WTC11 (cell line): ENCODE measurements around the gene SDK2.

Source experiments
- ESRRA ChIP-seq: sonication (generic); formaldehyde crosslinking; IDR thresholded peaks from 2 replicates; pipeline ENCODE4 v1.8.1; 2022; ENCODE audit warnings: mild to moderate bottlenecking, missing genetic modification reagents, borderline replicate concordance
- IRF2 ChIP-seq: sonication (generic); formaldehyde crosslinking; IDR thresholded peaks from 2 replicates; pipeline ENCODE4 v1.8.0; 2022; ENCODE audit warnings: low read depth, missing genetic modification reagents, borderline replicate concordance
- PRRX2 ChIP-seq: fragments of 250-450 bp; sonication (Bioruptor Pico); IDR thresholded peaks from 2 replicates; pipeline ENCODE4 v1.8.0; 2021; ENCODE audit warnings: mild to moderate bottlenecking
- SMAD3 ChIP-seq: sonication (generic); formaldehyde crosslinking; IDR thresholded peaks from 2 replicates; pipeline ENCODE4 v1.8.0; 2022; ENCODE audit warnings: missing genetic modification reagents, mild to moderate bottlenecking, borderline replicate concordance
- TCF7 ChIP-seq: sonication (generic); formaldehyde crosslinking; IDR thresholded peaks from 2 replicates; pipeline ENCODE4 v1.8.0; 2022; ENCODE audit warnings: mild to moderate bottlenecking, low read depth, missing genetic modification reagents, moderate library complexity
- TEAD4 ChIP-seq: sonication (generic); formaldehyde crosslinking; IDR thresholded peaks from 2 replicates; pipeline ENCODE4 v1.8.0; 2022; ENCODE audit warnings: mild to moderate bottlenecking, missing genetic modification reagents
- TP53 ChIP-seq: sonication (generic); formaldehyde crosslinking; IDR thresholded peaks from 2 replicates; pipeline ENCODE4 v1.8.1; 2023; ENCODE audit warnings: mild to moderate bottlenecking, missing genetic modification reagents
- ZBTB21 ChIP-seq: sonication (generic); formaldehyde crosslinking; IDR thresholded peaks from 2 replicates; pipeline ENCODE4 v1.8.1; 2023; ENCODE audit warnings: mild to moderate bottlenecking, missing genetic modification reagents, borderline replicate concordance
- ZNF416 ChIP-seq: fragments of 250-450 bp; sonication (Bioruptor Pico); IDR thresholded peaks from 2 replicates; pipeline ENCODE4 v1.9.0; 2021; ENCODE audit warnings: mild to moderate bottlenecking, inconsistent platforms
- TF ChIP-seq, protein P1 (sequence below): fragments of 200-600 bp; IDR thresholded peaks from 2 replicates; pipeline ENCODE4 v1.8.0; 2022; ENCODE audit warnings: antibody characterized with exemption
- TF ChIP-seq, protein P2 (sequence below): sonication (generic); formaldehyde crosslinking; IDR thresholded peaks from 2 replicates; pipeline ENCODE4 v1.8.0; 2022; ENCODE audit warnings: mild to moderate bottlenecking, missing genetic modification reagents
- TF ChIP-seq, protein P3 (sequence below): sonication (generic); formaldehyde crosslinking; IDR thresholded peaks from 2 replicates; pipeline ENCODE4 v1.8.1; 2023; ENCODE audit warnings: mild to moderate bottlenecking, missing genetic modification reagents, moderate library complexity
- TF ChIP-seq, protein P4 (sequence below): sonication (generic); formaldehyde crosslinking; IDR thresholded peaks from 2 replicates; pipeline ENCODE4 v1.8.1; 2023; ENCODE audit warnings: mild to moderate bottlenecking, missing genetic modification reagents

DNA sequence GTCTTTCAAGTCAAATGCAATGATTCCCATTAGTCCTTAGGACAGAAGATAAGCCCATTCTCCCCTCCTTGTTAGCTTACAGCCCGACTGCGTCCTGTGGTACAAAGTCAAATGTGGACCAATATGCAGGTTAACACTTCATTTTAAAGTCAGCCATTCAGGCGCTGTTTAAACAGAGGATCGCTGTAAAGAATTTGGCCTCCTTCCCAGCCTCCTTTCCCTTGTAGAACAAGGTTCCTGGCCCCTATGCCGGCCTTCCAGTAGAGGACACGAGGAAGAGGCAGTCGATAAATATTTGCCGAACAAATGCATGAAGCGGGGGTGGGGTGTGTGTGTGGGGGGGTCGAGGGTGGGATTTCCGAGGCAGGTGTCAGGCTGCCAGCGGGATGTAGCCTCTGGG is 4.3 kb downstream of the SDK2 start:
- TF ChIP-seq ZNF416 (CRISPR knock-in tag) (no peak), ZBTB21 (CRISPR knock-in tag) (no peak), PRRX2 (CRISPR knock-in tag) (no peak), TP53 (no peak), TCF7 (no peak), TEAD4 (CRISPR knock-in tag) (no peak), ESRRA (CRISPR knock-in tag) (no peak), IRF2 (CRISPR knock-in tag) (no peak), SMAD3 (no peak)
- TF ChIP-seq, protein P1, sequence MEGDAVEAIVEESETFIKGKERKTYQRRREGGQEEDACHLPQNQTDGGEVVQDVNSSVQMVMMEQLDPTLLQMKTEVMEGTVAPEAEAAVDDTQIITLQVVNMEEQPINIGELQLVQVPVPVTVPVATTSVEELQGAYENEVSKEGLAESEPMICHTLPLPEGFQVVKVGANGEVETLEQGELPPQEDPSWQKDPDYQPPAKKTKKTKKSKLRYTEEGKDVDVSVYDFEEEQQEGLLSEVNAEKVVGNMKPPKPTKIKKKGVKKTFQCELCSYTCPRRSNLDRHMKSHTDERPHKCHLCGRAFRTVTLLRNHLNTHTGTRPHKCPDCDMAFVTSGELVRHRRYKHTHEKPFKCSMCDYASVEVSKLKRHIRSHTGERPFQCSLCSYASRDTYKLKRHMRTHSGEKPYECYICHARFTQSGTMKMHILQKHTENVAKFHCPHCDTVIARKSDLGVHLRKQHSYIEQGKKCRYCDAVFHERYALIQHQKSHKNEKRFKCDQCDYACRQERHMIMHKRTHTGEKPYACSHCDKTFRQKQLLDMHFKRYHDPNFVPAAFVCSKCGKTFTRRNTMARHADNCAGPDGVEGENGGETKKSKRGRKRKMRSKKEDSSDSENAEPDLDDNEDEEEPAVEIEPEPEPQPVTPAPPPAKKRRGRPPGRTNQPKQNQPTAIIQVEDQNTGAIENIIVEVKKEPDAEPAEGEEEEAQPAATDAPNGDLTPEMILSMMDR: no peak
- TF ChIP-seq, protein P2, sequence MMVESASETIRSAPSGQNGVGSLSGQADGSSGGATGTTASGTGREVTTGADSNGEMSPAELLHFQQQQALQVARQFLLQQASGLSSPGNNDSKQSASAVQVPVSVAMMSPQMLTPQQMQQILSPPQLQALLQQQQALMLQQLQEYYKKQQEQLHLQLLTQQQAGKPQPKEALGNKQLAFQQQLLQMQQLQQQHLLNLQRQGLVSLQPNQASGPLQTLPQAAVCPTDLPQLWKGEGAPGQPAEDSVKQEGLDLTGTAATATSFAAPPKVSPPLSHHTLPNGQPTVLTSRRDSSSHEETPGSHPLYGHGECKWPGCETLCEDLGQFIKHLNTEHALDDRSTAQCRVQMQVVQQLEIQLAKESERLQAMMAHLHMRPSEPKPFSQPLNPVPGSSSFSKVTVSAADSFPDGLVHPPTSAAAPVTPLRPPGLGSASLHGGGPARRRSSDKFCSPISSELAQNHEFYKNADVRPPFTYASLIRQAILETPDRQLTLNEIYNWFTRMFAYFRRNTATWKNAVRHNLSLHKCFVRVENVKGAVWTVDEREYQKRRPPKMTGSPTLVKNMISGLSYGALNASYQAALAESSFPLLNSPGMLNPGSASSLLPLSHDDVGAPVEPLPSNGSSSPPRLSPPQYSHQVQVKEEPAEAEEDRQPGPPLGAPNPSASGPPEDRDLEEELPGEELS (CRISPR knock-in tag): no peak
- TF ChIP-seq, protein P3, sequence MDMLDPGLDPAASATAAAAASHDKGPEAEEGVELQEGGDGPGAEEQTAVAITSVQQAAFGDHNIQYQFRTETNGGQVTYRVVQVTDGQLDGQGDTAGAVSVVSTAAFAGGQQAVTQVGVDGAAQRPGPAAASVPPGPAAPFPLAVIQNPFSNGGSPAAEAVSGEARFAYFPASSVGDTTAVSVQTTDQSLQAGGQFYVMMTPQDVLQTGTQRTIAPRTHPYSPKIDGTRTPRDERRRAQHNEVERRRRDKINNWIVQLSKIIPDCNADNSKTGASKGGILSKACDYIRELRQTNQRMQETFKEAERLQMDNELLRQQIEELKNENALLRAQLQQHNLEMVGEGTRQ (CRISPR knock-in tag): no peak
- TF ChIP-seq, protein P4, sequence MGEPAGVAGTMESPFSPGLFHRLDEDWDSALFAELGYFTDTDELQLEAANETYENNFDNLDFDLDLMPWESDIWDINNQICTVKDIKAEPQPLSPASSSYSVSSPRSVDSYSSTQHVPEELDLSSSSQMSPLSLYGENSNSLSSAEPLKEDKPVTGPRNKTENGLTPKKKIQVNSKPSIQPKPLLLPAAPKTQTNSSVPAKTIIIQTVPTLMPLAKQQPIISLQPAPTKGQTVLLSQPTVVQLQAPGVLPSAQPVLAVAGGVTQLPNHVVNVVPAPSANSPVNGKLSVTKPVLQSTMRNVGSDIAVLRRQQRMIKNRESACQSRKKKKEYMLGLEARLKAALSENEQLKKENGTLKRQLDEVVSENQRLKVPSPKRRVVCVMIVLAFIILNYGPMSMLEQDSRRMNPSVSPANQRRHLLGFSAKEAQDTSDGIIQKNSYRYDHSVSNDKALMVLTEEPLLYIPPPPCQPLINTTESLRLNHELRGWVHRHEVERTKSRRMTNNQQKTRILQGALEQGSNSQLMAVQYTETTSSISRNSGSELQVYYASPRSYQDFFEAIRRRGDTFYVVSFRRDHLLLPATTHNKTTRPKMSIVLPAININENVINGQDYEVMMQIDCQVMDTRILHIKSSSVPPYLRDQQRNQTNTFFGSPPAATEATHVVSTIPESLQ (CRISPR knock-in tag): no peak
